Natural killer cell (primary cell): ENCODE measurements around the gene POLR1D. TPM values are rescaled to one million over a fixed set of nuclear protein-coding genes. Genes with fewer than 3 reads are reported as not detected.

Experiments
- ATAC-seq, 3 donors: fragments of 150-1000 bp in 2 of 3; fragments of 200-7000 bp in 1 of 3; cut with Tn5 transposase; 1 replicate in 1 of 3; 2 replicates in 2 of 3; pipeline ENCODE4 v1.10.0; 2021; ENCODE audit warnings: mild to moderate bottlenecking in 2 of 3, moderate library complexity in 2 of 3
- DNase-seq, 2 donors: peaks; one replicate each; pipeline versions ENCODE4 v3.0.0 to v3.0.0-alpha.2; 2013 to 2021; ENCODE audit warnings: mixed read lengths in 1 of 2
- H3K27ac ChIP-seq: one replicate; pipeline ENCODE4 v1.5.1; 2013; ENCODE audit warnings: mild to moderate bottlenecking, low read length
- H3K27me3 ChIP-seq: one replicate; pipeline ENCODE4 v1.6.1; 2013; ENCODE audit warnings: low read length; ENCODE audit not compliant: control insufficient read depth, insufficient read depth
- H3K36me3 ChIP-seq: one replicate; pipeline ENCODE4 v1.6.1; 2013; ENCODE audit warnings: low read length; ENCODE audit not compliant: control insufficient read depth, insufficient read depth
- H3K4me1 ChIP-seq: one replicate; pipeline ENCODE4 v1.6.1; 2013; ENCODE audit warnings: low read length; ENCODE audit not compliant: control insufficient read depth, insufficient read depth
- H3K4me3 ChIP-seq: one replicate; pipeline ENCODE4 v1.5.1; 2013; ENCODE audit warnings: low read length
- H3K9me3 ChIP-seq: one replicate; pipeline ENCODE4 v1.6.1; 2013; ENCODE audit warnings: low read length; ENCODE audit not compliant: control insufficient read depth, insufficient read depth
- H3K27ac Mint-ChIP-seq, 2 donors: one replicate each; pipeline ENCODE4 v1.8.0; 2022; ENCODE audit warnings: mild to moderate bottlenecking in 2 of 2, mixed read lengths in 2 of 2, moderate library complexity in 1 of 2
- H3K27me3 Mint-ChIP-seq, 2 donors: one replicate each; pipeline ENCODE4 v1.8.0; 2022; ENCODE audit warnings: low read depth in 2 of 2, mixed read lengths in 2 of 2
- H3K36me3 Mint-ChIP-seq: one replicate; pipeline ENCODE4 v1.8.0; 2022; ENCODE audit warnings: mixed read lengths
- H3K4me1 Mint-ChIP-seq, 2 donors: one replicate each; pipeline ENCODE4 v1.8.0; 2022; ENCODE audit warnings: mixed read lengths in 2 of 2
- H3K4me3 Mint-ChIP-seq: one replicate; pipeline ENCODE4 v1.8.0; 2022; ENCODE audit warnings: mild to moderate bottlenecking, moderate library complexity, mixed read lengths
- H3K9me3 Mint-ChIP-seq, 2 donors: one replicate each; pipeline ENCODE4 v1.8.0; 2022; ENCODE audit warnings: mixed read lengths in 2 of 2
- CTCF ChIP-seq: fragments of 200-600 bp; IDR thresholded peaks from one replicate; pipeline ENCODE4 v1.8.0; 2022; ENCODE audit warnings: antibody characterized with exemption
- WGBS: methylation state at CpG from one replicate; pipeline ENCODE4 v1.1.7; 2013; ENCODE audit warnings: missing lambda C conversion rate; ENCODE audit not compliant: insufficient coverage; 5-methylcytosine and 5-hydroxymethylcytosine counted together
- intact Hi-C: fragments of 100-400 bp; cut with micrococcal nuclease; formaldehyde crosslinking; loops from one replicate; pipeline ENCODE4 v1.14.2; 2022
- total RNA-seq, 4 donors: library from RNA; stranded (reverse); fragments of 120-200 nt in 1 of 4; gene quantifications; one replicate each; pipeline versions ENCODE4 v1.2.3 to v1.2.4, GENCODE V29; 2013 to 2022

Gene POLR1D
- total RNA-seq, 3 donors from 2014 or later (not counting 1 experiment from before 2014, with no cell fraction given): 109 to 132 (median 116) TPM

GRCh38 chr13:27662738-27663470 lies 41.2 kb downstream of the POLR1D start:
- Mint-ChIP-seq H3K4me3 (no peak overlapping the region), H3K27me3 (no peaks in the 10 kb centered on the region), H3K9me3 (no peaks in the 10 kb centered on the region), H3K4me1 (peaks cover 15 to 27% of the 10 kb centered on the region in 2 donors), H3K27ac (no peak overlapping the region), H3K36me3 (no peaks in the 10 kb centered on the region)
- Histone ChIP-seq H3K4me3 (no peak overlapping the region), H3K27ac (no peak overlapping the region), H3K36me3 (peaks cover 7% of the 10 kb centered on the region), H3K27me3 (no peaks in the 10 kb centered on the region), H3K4me1 (no peaks in the 10 kb centered on the region), H3K9me3 (no peaks in the 10 kb centered on the region)
- TF ChIP-seq CTCF: no peak
- WGBS: no CpG with 5 or more reads among the region's 2 CpGs
- ATAC-seq (no peak), DNase-seq (no peak)
- intact Hi-C loops: no loop called here

GRCh38 chr13:27663947-27664346 lies 42.3 kb downstream of the POLR1D start:
- 97% methylated on average over 8 of the region's 8 CpGs for WGBS
- ATAC-seq: no peak
- TF ChIP-seq CTCF: no peak
- Histone ChIP-seq H3K4me3 (no peak overlapping the region), H3K27me3 (no peaks in the 10 kb centered on the region), H3K27ac (no peak overlapping the region), H3K4me1 (no peaks in the 10 kb centered on the region), H3K36me3 (peaks cover 7% of the 10 kb centered on the region), H3K9me3 (no peaks in the 10 kb centered on the region)
- H3K9me3 Mint-ChIP-seq: no peaks in the 10 kb centered on the region
- H3K4me3 Mint-ChIP-seq: no peak overlapping the region
- H3K27me3 Mint-ChIP-seq: no peaks in the 10 kb centered on the region
- DNase-seq: no peak
- intact Hi-C loops: no loop called here
- peak overlapping the region in 1 of 2 donors; percentile 38 for H3K27ac Mint-ChIP-seq
- peaks cover 15 to 27% of the 10 kb centered on the region in 2 donors for H3K4me1 Mint-ChIP-seq
- H3K36me3 Mint-ChIP-seq: no peaks in the 10 kb centered on the region

- Histone ChIP-seq H3K9me3 (no peaks in the 10 kb centered on the region), H3K27ac (no peak overlapping the region), H3K27me3 (no peaks in the 10 kb centered on the region), H3K4me3 (no peak overlapping the region), H3K36me3 (peaks cover 4% of the 10 kb centered on the region), H3K4me1 (no peaks in the 10 kb centered on the region)
- intact Hi-C loops: no loop called here
- Mint-ChIP-seq H3K27ac (no peak overlapping the region), H3K4me3 (no peak overlapping the region), H3K27me3 (no peaks in the 10 kb centered on the region), H3K9me3 (no peaks in the 10 kb centered on the region), H3K4me1 (peaks cover 10 to 26% of the 10 kb centered on the region in 2 donors), H3K36me3 (no peaks in the 10 kb centered on the region)
- TF ChIP-seq CTCF: no peak
- DNase-seq (no peak), ATAC-seq (no peak)
- WGBS: 78% methylated on average over 1 of the region's 3 CpGs
Measured at GRCh38 chr13:27665333-27665732, 43.6 kb downstream of the POLR1D start.

- H3K4me3 ChIP-seq: no peak overlapping the region
- intact Hi-C loops: no loop called here
- H3K27me3 ChIP-seq: no peaks in the 10 kb centered on the region
- peaks cover 4% of the 10 kb centered on the region for H3K36me3 ChIP-seq
- H3K36me3 Mint-ChIP-seq: no peaks in the 10 kb centered on the region
- DNase-seq (no peak), ATAC-seq (no peak)
- WGBS: 98% methylated on average over 19 of the region's 19 CpGs
- no peak overlapping the region for H3K27ac ChIP-seq
- no peaks in the 10 kb centered on the region for H3K9me3 ChIP-seq
- H3K4me1 ChIP-seq: no peaks in the 10 kb centered on the region
- no peaks in the 10 kb centered on the region for H3K27me3 Mint-ChIP-seq
- H3K4me3 Mint-ChIP-seq: no peak overlapping the region
- peaks cover 5 to 22% of the 10 kb centered on the region in 2 donors for H3K4me1 Mint-ChIP-seq
- TF ChIP-seq CTCF: no peak
- no peaks in the 10 kb centered on the region for H3K9me3 Mint-ChIP-seq
- no peak overlapping the region for H3K27ac Mint-ChIP-seq
Measured at GRCh38 chr13:27665761-27666160, 44.1 kb downstream of the POLR1D start.
